Mesendoderm (in vitro differentiated cells): ENCODE measurements around the gene TBC1D23.
"Not testable (repeated sequence)": the region's sequence is repeated elsewhere in the genome, so short reads cannot be mapped to it uniquely, and the experiment has no call there.

Experiments
- DNase-seq: peaks from one replicate; pipeline ENCODE4 v3.0.0; 2013
- H2AK5ac ChIP-seq: 2 replicates; pipeline ENCODE4 v1.6.1; 2013; ENCODE audit warnings: low read length, inconsistent platforms
- H2BK120ac ChIP-seq: 2 replicates; pipeline ENCODE4 v1.6.1; 2013; ENCODE audit warnings: low read depth, mild to moderate bottlenecking, low read length, moderate library complexity, mixed read lengths
- H2BK15ac ChIP-seq: replicated peaks from 2 replicates; pipeline ENCODE4 v1.6.1; 2013; ENCODE audit warnings: low read depth, mild to moderate bottlenecking, moderate library complexity
- H2BK5ac ChIP-seq: 2 replicates; pipeline ENCODE4 v1.6.1; 2013; ENCODE audit warnings: low read length, inconsistent platforms
- H3K18ac ChIP-seq: 2 replicates; pipeline ENCODE4 v1.6.1; 2013; ENCODE audit warnings: mild to moderate bottlenecking, low read length, mixed read lengths
- H3K23ac ChIP-seq: one replicate; pipeline ENCODE4 v1.6.1; 2013; ENCODE audit warnings: low read length
- H3K27ac ChIP-seq: 2 replicates; pipeline ENCODE4 v1.5.1; 2013; ENCODE audit warnings: low read depth, mild to moderate bottlenecking, inconsistent platforms, low read length, moderate library complexity
- H3K27me3 ChIP-seq: 2 replicates; pipeline ENCODE4 v1.6.1; 2013; ENCODE audit warnings: low read length, control low read depth, mild to moderate bottlenecking, inconsistent platforms; ENCODE audit not compliant: insufficient read depth, poor library complexity
- H3K36me3 ChIP-seq: 2 replicates; pipeline ENCODE4 v1.6.1; 2013; ENCODE audit warnings: low read length, inconsistent platforms; ENCODE audit not compliant: control insufficient read depth, insufficient read depth
- H3K4ac ChIP-seq: one replicate; pipeline ENCODE4 v1.6.1; 2013; ENCODE audit warnings: low read depth, mild to moderate bottlenecking, low read length, moderate library complexity
- H3K4me1 ChIP-seq: 2 replicates; pipeline ENCODE4 v1.6.1; 2013; ENCODE audit warnings: low read depth, low read length, inconsistent platforms; ENCODE audit not compliant: control insufficient read depth
- H3K4me2 ChIP-seq: 2 replicates; pipeline ENCODE4 v1.6.1; 2013; ENCODE audit warnings: low read length
- H3K4me3 ChIP-seq: 2 replicates; pipeline ENCODE4 v1.5.1; 2013; ENCODE audit warnings: mild to moderate bottlenecking, low read length
- H3K56ac ChIP-seq: one replicate; pipeline ENCODE4 v1.6.1; 2013; ENCODE audit warnings: low read length
- H3K79me1 ChIP-seq: 2 replicates; pipeline ENCODE4 v1.6.1; 2013; ENCODE audit warnings: low read length, inconsistent platforms
- H3K79me2 ChIP-seq: 2 replicates; pipeline ENCODE4 v1.6.1; 2013; ENCODE audit warnings: mild to moderate bottlenecking, low read length; ENCODE audit not compliant: control insufficient read depth, insufficient read depth
- H3K9ac ChIP-seq: 2 replicates; pipeline ENCODE4 v1.6.1; 2013; ENCODE audit warnings: low read length, inconsistent platforms
- H4K5ac ChIP-seq: one replicate; pipeline ENCODE4 v1.6.1; 2013; ENCODE audit warnings: low read length
- H4K8ac ChIP-seq: one replicate; pipeline ENCODE4 v1.6.1; 2013; ENCODE audit warnings: low read depth, mild to moderate bottlenecking, control low read depth, low read length, moderate library complexity
- WGBS: extraction: QIAGEN DNeasy Blood & Tissue Kit; methylation state at CpG from one replicate; pipeline ENCODE4 v1.1.7; 2013; ENCODE audit warnings: low lambda C conversion rate, missing lambda C conversion rate; ENCODE audit not compliant: insufficient coverage; ENCODE audit errors: extremely low coverage; 5-methylcytosine and 5-hydroxymethylcytosine counted together

The TBC1D23 gene

GRCh38 chr3:100333970-100334487, 73.2 kb downstream of the TBC1D23 start:
- no peak for DNase-seq
- Histone ChIP-seq H3K4me2 (peak overlapping the region; percentile 99), H3K4me3 (peak overlapping the region; percentile 53), H2BK5ac (no peak overlapping the region), H3K27ac (no peak overlapping the region), H3K4ac (no peak overlapping the region), H3K56ac (peak overlapping the region; percentile 90), H3K4me1 (peaks cover 2% of the 10 kb centered on the region), H3K18ac (no peak overlapping the region), H4K5ac (peak overlapping the region; percentile 9), H3K79me2 (no peaks in the 10 kb centered on the region), H2BK120ac (no peak overlapping the region), H3K79me1 (no peaks in the 10 kb centered on the region), H4K8ac (no peak overlapping the region), H2BK15ac (no peak overlapping the region), H2AK5ac (no peak overlapping the region), H3K9ac (peak overlapping the region; percentile 75), H3K36me3 (no peaks in the 10 kb centered on the region), H3K27me3 (no peaks in the 10 kb centered on the region), H3K23ac (no peak overlapping the region)
- no CpG with 5 or more reads among the region's 14 CpGs for WGBS

- Histone ChIP-seq H3K23ac (peak within 1 kb of the TSS; percentile 75), H2BK120ac (peak within 1 kb of the TSS; percentile 73), H3K56ac (peak within 1 kb of the TSS; percentile 90), H3K18ac (peak within 1 kb of the TSS; percentile 84), H3K79me1 (no peaks in the 10 kb centered on the region), H3K4me3 (peak within 1 kb of the TSS; percentile 65), H3K4me2 (peak within 1 kb of the TSS; percentile 99), H3K27ac (no peak within 1 kb of the TSS), H4K5ac (peak within 1 kb of the TSS; percentile 9), H2AK5ac (no peak within 1 kb of the TSS), H4K8ac (no peak within 1 kb of the TSS), H3K36me3 (no peaks in the 10 kb centered on the region), H3K27me3 (no peaks in the 10 kb centered on the region), H3K9ac (peak within 1 kb of the TSS; percentile 80), H3K4ac (peak within 1 kb of the TSS; percentile 77), H2BK5ac (no peak within 1 kb of the TSS), H2BK15ac (no peak within 1 kb of the TSS), H3K79me2 (no peaks in the 10 kb centered on the region), H3K4me1 (peaks cover 2% of the 10 kb centered on the region)
- peak; percentile 96 for DNase-seq
- no CpG with 5 or more reads among the region's 77 CpGs for WGBS
Measured at GRCh38 chr3:100334488-100335351, 73.9 kb downstream of the TBC1D23 start, which contains the start of gene NIT2. TSS of gene NIT2 (plus strand) at chr3:100334757. CDS start at chr3:100334792, 35 bp downstream.

- DNase-seq: peak; percentile 71
- no peaks in the 10 kb centered on the region for H3K27me3 ChIP-seq
- H2BK15ac ChIP-seq: no peak overlapping the region
- no peaks in the 10 kb centered on the region for H3K36me3 ChIP-seq
- H3K79me1 ChIP-seq: no peaks in the 10 kb centered on the region
- no peak overlapping the region for H4K8ac ChIP-seq
- no peak overlapping the region for H2BK5ac ChIP-seq
- peak overlapping the region; percentile 75 for H3K4me2 ChIP-seq
- no peak overlapping the region for H3K4ac ChIP-seq
- peaks cover 2% of the 10 kb centered on the region for H3K4me1 ChIP-seq
- no peak overlapping the region for H2AK5ac ChIP-seq
- peak overlapping the region; percentile 80 for H3K9ac ChIP-seq
- WGBS: no CpG with 5 or more reads among the region's 14 CpGs
- H3K27ac ChIP-seq: no peak overlapping the region
- H3K56ac ChIP-seq: peak overlapping the region; percentile 88
- no peaks in the 10 kb centered on the region for H3K79me2 ChIP-seq
- no peak overlapping the region for H3K18ac ChIP-seq
- no peak overlapping the region for H3K4me3 ChIP-seq
- H2BK120ac ChIP-seq: no peak overlapping the region
- no peak overlapping the region for H3K23ac ChIP-seq
- H4K5ac ChIP-seq: no peak overlapping the region
Measured at GRCh38 chr3:100335434-100335833, 74.6 kb downstream of the TBC1D23 start.

- H4K5ac ChIP-seq: not testable (repeated sequence)
Measured at GRCh38 chr3:100336229-100336628, 75.4 kb downstream of the TBC1D23 start.

GRCh38 chr3:100338911-100339310, 78.1 kb downstream of the TBC1D23 start:
- H3K36me3 ChIP-seq: no peaks in the 10 kb centered on the region
- H3K4me2 ChIP-seq: no peak overlapping the region
- H3K4me3 ChIP-seq: no peak overlapping the region
- H3K27ac ChIP-seq: no peak overlapping the region
- DNase-seq: no peak
- no peaks in the 10 kb centered on the region for H3K27me3 ChIP-seq
- H2BK15ac ChIP-seq: no peak overlapping the region
- H2BK5ac ChIP-seq: no peak overlapping the region
- no peak overlapping the region for H4K8ac ChIP-seq
- H3K79me1 ChIP-seq: no peaks in the 10 kb centered on the region
- no peak overlapping the region for H3K23ac ChIP-seq
- H3K18ac ChIP-seq: no peak overlapping the region
- no CpG with 5 or more reads among the region's 10 CpGs for WGBS
- H3K9ac ChIP-seq: no peak overlapping the region
- no peaks in the 10 kb centered on the region for H3K79me2 ChIP-seq
- peaks cover 2% of the 10 kb centered on the region for H3K4me1 ChIP-seq
- H2AK5ac ChIP-seq: no peak overlapping the region
- no peak overlapping the region for H2BK120ac ChIP-seq
- H3K56ac ChIP-seq: no peak overlapping the region
- no peak overlapping the region for H3K4ac ChIP-seq
- H4K5ac ChIP-seq: no peak overlapping the region

More at GRCh38 chr3:100336229-100336628, 75.4 kb downstream of the TBC1D23 start:
- H2BK120ac ChIP-seq, H3K9ac ChIP-seq, H3K36me3 ChIP-seq, H3K79me2 ChIP-seq, H2BK15ac ChIP-seq, H3K4me1 ChIP-seq, DNase-seq, H3K4ac ChIP-seq, H3K4me2 ChIP-seq, H3K18ac ChIP-seq, H3K27ac ChIP-seq, H2AK5ac ChIP-seq, H3K79me1 ChIP-seq, H2BK5ac ChIP-seq, H4K8ac ChIP-seq, H3K4me3 ChIP-seq, H3K23ac ChIP-seq, H3K56ac ChIP-seq, H3K27me3 ChIP-seq: not testable (repeated sequence)
- no CpG with 5 or more reads among the region's 10 CpGs for WGBS
